ENCODE measurements around the gene ASIC4.

The ASIC4 gene

GRCh38 chr2:219565130-219566080, 51.1 kb downstream of the ASIC4 start:
- no peak for DNase-seq (ENCODE audit: low read depth in 3 of 3, low spot score in 1 of 3)

DNA sequence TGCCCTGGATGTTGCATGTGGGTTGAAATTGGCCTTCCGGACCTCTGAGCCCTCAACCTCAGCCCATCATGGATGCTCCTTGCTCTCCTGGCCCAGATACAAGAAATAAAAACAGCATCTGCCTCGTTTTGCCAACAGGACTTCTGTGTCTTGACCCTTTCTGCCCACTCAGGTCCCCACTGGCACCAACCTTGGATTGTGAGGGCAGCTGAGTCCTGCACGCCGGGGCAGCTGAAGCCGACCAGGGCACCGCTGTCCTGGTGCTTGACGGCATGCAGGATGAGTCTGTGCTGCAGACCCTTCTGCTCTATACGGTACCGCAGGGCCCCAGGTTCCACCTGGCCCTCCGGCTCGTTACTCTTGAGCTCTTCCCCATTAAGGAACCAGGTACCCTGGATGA, 52.4 kb downstream of the ASIC4 start:
- no peak for DNase-seq (ENCODE audit: low read depth in 3 of 3, low spot score in 1 of 3)

DNA sequence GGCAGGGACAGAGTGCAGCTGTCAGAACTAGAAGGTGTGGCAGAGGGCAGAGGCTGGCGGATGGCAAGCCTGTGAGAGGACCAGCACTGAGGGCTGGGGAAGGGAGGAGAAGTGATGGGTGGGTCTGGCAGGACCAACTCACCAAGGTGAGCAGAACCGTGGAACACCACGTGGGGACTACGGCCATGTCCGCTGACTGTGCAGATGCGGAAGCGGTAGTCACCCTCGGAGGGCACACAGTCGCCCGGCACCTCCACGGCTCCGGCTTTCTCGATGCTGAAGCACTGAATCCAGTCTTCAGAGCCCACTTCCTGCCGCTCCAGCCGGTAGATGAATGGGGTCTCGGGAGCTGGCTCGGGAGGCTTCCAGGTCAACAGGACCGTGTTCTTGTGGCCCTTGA, 52.8 kb downstream of the ASIC4 start:
- no peak for DNase-seq (ENCODE audit: low read depth in 3 of 3, low spot score in 1 of 3)

- no peak for DNase-seq (ENCODE audit: low read depth in 3 of 3, low spot score in 1 of 3)
Observed at GRCh38 chr2:219567791-219568361, 53.6 kb downstream of the ASIC4 start.

DNA sequence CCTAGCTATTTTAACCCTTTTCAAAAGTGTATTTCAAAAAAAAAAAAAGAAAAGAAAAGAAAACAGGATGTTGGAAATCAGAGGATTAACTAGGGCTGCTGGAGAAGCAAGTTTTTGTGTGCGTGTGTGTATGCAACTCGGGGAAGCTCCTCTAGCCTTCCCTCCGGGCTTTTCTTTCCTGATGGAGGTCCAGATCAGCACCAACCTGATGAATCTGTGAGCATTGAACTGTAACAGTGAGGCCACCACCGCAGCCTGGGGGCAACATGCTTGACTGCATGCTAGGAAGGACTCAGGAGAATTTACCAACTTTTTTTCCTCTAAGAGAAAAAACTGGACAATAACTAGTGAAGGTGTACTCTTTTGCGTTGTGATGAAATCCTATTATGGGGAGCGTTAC, 54.8 kb downstream of the ASIC4 start:
- no peak for DNase-seq (ENCODE audit: low read depth in 3 of 3, low spot score in 1 of 3)

DNA sequence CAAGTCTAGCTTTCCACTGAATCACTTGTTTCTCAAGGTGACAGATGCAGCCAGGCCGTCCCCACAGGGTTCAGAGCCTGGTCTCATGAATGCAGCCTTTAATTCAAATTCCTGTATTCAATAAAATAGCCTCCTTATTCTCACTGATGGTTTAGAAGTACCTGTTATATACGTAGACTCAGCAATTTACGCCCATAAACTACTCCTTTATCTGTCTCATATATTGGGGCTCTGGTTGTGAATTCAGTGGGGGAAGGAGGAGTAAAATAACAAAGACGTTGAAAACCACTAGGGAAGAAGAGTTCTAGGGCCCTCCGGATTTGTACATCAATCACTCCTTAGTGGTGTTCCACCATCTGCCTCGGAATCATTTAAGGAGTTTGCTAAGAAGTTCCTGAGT, 55.4 kb downstream of the ASIC4 start:
- no peak for DNase-seq (ENCODE audit: low read depth in 3 of 3, low spot score in 1 of 3)

- no peak for DNase-seq (ENCODE audit: low read depth in 3 of 3, low spot score in 1 of 3)
Observed at GRCh38 chr2:219570194-219570923, 56.1 kb downstream of the ASIC4 start.

DNA sequence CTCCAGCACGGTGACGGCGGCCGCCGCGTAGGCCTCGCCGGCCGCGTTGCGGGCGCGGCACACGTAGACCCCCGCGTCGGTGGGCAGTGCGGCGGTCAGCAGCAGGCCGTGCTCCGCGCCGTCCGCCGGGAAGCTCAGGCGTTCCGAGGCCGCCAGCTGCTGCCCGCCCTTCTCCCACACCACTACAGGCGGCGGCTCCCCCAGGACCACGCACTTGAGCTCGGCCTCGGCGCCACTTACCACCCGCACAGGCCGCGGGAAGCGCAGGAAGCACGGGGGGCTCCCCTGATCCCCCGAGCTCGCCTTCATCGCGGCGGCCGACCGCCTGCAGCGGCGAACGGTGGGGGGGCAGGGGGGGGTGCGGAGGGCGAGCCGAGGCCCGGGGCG, 56.6 kb downstream of the ASIC4 start:
- no peak for DNase-seq (ENCODE audit: low read depth in 3 of 3, low spot score in 1 of 3)

GRCh38 chr2:219571311-219572236, 57.3 kb downstream of the ASIC4 start, which contains the start of gene OBSL1:
TSS of gene OBSL1 (minus strand) at chr2:219571539. CDS start at chr2:219571232, 307 bp downstream.
- DNase-seq (ENCODE audit: low read depth in 3 of 3, low spot score in 1 of 3), result no peak

DNA sequence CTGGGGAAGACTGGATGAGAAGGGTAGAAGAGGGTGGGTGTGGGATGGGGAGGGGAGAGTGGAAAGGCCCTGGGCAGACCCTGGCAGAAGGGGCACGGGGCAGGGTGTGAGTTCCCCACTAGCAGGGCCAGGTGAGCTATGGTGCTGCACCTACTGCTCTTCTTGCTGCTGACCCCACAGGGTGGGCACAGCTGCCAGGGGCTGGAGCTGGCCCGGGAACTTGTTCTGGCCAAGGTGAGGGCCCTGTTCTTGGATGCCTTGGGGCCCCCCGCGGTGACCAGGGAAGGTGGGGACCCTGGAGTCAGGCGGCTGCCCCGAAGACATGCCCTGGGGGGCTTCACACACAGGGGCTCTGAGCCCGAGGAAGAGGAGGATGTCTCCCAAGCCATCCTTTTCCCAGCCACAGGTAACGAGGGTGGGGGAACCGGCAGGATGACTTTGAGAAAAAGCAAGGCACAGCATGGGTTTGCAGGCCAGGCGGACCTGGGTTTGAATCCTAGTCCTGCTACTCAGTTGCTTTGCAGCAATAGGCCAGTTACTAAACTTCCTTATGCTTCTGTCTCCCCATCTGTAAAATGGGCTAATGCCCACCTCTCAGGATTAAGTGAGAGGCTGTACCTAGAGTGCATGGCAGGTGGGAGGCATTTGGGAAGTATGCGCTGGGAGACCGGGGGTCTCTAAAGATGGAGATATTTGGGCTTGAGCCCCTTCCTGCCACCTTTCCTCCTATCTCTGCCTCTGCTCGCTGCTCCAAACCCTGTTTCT, 58.1 kb downstream of the ASIC4 start, which contains the start of gene INHA:
Gene INHA (plus strand): TSS at position 74 of the 765 bp plus-strand sequence. CDS start 65 bp downstream, at position 139.
- DNase-seq (ENCODE audit: low read depth in 3 of 3, low spot score in 1 of 3), result no peak

- no peak for DNase-seq (ENCODE audit: low read depth in 3 of 3, low spot score in 1 of 3)
Observed at GRCh38 chr2:219573166-219573565, 58.9 kb downstream of the ASIC4 start.

GRCh38 chr2:219574484-219575311, 60.4 kb downstream of the ASIC4 start:
- DNase-seq (ENCODE audit: low read depth in 3 of 3, low spot score in 1 of 3), result no peak

DNA sequence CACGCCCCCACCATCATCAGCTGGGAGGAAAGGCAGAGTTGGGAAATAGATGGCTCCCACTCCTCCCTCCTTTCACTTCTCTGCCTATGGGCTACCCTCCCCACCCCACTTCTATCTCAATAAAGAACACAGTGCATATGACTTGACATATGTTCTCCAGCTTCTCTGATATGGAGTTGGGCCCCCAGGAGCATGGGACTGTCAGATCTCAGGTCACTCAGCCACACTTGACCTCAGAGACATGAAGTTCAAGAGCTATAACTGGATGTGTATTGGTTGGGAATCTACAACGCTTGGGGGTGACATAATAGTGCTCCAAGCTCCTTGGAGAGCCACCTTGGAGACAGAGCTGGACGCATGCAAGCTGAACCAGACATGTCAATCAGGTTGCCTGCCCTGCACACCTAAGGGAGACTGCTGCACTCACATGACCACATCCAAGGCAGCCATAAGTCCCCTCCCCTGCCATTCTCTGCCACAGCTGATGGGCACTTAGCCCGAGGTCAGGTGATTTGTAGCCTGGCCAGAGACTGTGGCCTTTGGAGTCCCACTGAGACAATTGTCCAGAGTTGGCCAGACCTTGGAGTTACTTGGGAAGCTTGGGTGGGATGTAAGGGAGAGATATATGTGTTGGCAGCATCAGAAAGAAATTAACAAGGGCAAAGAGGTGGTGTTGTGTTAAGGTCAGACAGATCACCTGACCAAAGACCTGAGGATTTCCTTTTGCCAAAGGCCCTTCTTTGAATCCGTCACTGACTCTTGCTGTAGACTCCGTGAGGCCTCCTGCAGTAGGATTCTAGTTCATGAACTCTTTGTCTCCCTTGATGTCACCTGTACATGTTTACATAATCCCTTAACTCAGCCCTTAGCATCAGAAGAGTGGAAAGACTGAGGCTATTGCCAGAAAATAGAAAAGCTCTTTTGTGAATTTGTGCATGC, 61.6 kb downstream of the ASIC4 start:
- DNase-seq (ENCODE audit: low read depth in 3 of 3, low spot score in 1 of 3), result no peak

DNA sequence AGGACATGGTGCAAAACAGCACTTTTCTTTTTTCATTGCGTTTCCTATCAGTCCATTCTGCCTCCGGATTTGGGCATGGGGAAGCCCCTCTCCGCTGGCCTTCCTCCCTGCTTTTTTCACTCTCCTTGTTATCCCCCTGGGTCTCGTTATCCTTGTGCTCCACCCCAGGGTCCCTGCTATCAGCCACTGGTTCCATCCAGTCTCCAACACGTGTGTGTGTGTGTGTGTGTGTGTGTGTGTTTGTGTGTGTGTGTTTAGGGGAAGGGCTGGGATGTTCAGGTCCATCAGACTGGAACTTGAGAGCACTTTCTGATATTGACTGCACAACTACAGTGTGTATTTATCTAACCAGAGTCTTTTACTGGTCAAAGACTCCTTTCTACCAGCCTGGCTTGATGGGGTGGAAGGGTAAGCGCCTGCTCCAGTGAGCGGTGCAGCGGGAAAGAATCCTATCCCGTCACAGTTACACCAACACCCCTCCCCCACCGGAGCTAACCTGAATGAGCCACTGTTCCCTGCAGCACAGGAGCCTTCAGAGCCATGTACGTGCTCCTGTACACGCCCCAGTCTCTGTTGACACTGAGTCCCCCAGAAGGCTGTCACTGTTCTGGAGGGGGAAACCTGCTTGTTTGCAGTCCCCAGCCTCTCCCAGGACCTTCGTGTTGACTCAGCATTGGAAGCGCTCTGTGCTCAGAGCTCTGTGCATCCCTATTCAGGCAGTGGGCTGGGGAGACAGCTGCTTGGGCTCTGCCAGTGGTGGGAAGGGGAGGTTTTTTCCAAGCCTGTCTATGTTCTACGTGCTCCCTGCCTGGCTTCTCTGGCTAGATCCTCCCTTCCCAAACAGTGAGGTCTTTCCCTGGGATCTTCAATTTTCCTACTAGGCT, 62.5 kb downstream of the ASIC4 start:
- DNase-seq (ENCODE audit: low read depth in 3 of 3, low spot score in 1 of 3), result no peak

DNA sequence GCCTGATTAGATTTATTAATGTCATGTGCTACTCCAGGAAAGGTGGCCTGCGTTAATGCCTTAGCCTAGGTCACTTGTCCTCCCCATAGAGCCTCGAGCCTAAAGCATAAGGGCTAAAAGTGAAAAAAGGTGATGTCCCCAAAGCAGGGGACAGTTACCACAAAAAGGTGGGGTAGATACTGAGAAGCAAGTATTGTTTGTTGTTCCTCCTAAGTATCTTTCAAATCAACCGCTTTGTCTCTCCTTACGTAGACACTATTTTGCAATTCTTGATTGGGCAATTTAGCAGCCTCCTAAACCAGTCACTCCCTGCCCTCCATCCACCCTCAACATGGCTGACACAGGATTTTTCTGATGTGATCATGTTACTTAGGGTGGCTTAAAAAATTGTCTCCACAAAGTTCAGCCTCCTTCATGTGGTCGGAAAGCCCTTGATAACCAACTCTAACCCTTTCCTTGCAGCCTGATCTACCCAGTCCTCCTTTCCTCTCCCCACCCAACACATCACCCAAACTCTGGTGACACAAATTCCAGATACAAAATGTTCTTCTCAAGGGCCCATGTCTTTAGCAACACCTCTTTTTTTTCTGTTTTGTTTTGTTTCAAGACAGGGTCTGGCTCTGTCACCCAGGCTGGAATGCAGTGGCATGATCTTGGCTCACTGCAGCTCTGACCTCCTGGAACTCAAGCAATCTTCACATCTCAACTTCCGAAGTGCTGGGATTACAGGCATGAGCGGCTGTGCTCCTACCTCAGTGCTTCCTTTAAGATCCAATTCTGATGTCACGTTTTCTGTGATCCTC, 64.7 kb downstream of the ASIC4 start:
- DNase-seq (ENCODE audit: low read depth in 3 of 3, low spot score in 1 of 3), result no peak

DNA sequence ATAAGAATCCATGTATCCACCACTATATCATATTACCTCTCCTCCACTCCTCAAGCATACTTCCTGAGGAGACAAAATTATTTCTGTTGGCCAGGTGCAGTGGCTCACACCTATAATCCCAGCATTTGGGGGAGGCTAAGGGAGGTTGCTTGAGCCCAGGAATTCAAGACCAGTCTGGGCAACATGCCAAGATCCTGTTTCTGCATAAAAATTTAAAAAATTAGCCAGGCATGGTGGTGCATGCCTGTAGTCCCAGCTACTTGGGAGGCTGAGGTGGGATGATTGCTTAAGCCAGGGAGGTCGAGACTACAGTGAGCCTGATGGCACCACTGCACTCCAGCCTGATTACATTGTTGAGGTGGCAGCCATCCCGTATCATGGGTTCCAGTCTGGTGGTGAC, 67.1 kb downstream of the ASIC4 start:
- DNase-seq (ENCODE audit: low read depth in 3 of 3, low spot score in 1 of 3), result no peak

Measured in stimulated activated CD4-positive, alpha-beta T cell treated with anti-CD3 and anti-CD28 coated beads, TNF-alpha, amount 100 ng/mL, for 1 hour (primary cell).